CD4-positive, alpha-beta T cell (primary cell): ENCODE data around the gene VGF. TPM values are rescaled to one million over a fixed set of nuclear protein-coding genes. Genes with fewer than 3 reads are reported as not detected.

Experiments
- ATAC-seq: fragments of 200-7000 bp; cut with Tn5 transposase; one replicate; pipeline ENCODE4 v1.10.0; 2022; ENCODE audit warnings: mild to moderate bottlenecking; ENCODE audit not compliant: poor library complexity
- CTCF ChIA-PET: fragments of 350-600 bp; sonication (Branson Sonifier 250); formaldehyde crosslinking; loops from one replicate; lab custom pipeline; 2021; ENCODE audit warnings: antibody characterized with exemption, inconsistent platforms; lab: Charles Lee
- POLR2A ChIA-PET: fragments of 350-600 bp; sonication (Branson Sonifier 250); formaldehyde crosslinking; loops from one replicate; lab custom pipeline; 2021; ENCODE audit warnings: antibody characterized with exemption, inconsistent platforms; lab: Charles Lee
- DNase-seq, 14 experiments: peaks; one replicate each; pipeline ENCODE4 v3.0.0-alpha.2; 2013 to 2020; ENCODE audit warnings: mixed read lengths in 2 of 14
- H3K27ac ChIP-seq, 2 donors: one replicate each; pipeline versions ENCODE4 v1.5.1 to v1.7.0; 2013; ENCODE audit warnings: low read length in 2 of 2, low read depth in 1 of 2, mild to moderate bottlenecking in 1 of 2
- H3K27me3 ChIP-seq, 2 experiments: 1 replicate in 1 of 2; 2 replicates in 1 of 2; pipeline versions ENCODE4 v1.6.1 to v1.7.0; 2013; ENCODE audit warnings: low read length in 2 of 2, control low read depth in 1 of 2, mild to moderate bottlenecking in 1 of 2, moderate library complexity in 1 of 2; ENCODE audit not compliant: insufficient read depth in 2 of 2, control insufficient read depth in 1 of 2
- H3K36me3 ChIP-seq: one replicate; pipeline ENCODE4 v1.6.1; 2013; ENCODE audit warnings: low read length, control low read depth; ENCODE audit not compliant: insufficient read depth
- H3K4me1 ChIP-seq: one replicate; pipeline ENCODE4 v1.6.1; 2013; ENCODE audit warnings: low read length, control low read depth; ENCODE audit not compliant: insufficient read depth
- H3K4me3 ChIP-seq: one replicate; pipeline ENCODE4 v1.5.1; 2013; ENCODE audit warnings: mild to moderate bottlenecking, low read length, moderate library complexity
- H3K9me3 ChIP-seq, 2 experiments: 1 replicate in 1 of 2; 2 replicates in 1 of 2; pipeline versions ENCODE4 v1.6.1 to v1.7.0; 2013; ENCODE audit warnings: low read length in 2 of 2, mild to moderate bottlenecking in 2 of 2, control low read depth in 1 of 2, moderate library complexity in 1 of 2; ENCODE audit not compliant: control insufficient read depth in 1 of 2, insufficient read depth in 1 of 2
- H3K27ac Mint-ChIP-seq: one replicate; pipeline ENCODE4 v1.8.0; 2020; ENCODE audit warnings: mixed read lengths
- H3K27me3 Mint-ChIP-seq: one replicate; pipeline ENCODE4 v1.8.0; 2021; ENCODE audit warnings: mixed read lengths
- H3K36me3 Mint-ChIP-seq: one replicate; pipeline ENCODE4 v1.8.0; 2021; ENCODE audit warnings: low read depth, mixed read lengths
- H3K4me1 Mint-ChIP-seq: one replicate; pipeline ENCODE4 v1.8.0; 2021; ENCODE audit warnings: low read depth, mixed read lengths
- H3K4me3 Mint-ChIP-seq: one replicate; pipeline ENCODE4 v1.8.0; 2020; ENCODE audit warnings: mild to moderate bottlenecking, mixed read lengths
- H3K9me3 Mint-ChIP-seq: one replicate; pipeline ENCODE4 v1.8.0; 2020; ENCODE audit warnings: mixed read lengths
- CTCF ChIP-seq: fragments of 200-600 bp; IDR thresholded peaks from one replicate; pipeline ENCODE4 v1.8.0; 2022; ENCODE audit warnings: antibody characterized with exemption, mild to moderate bottlenecking
- intact Hi-C, 2 experiments: fragments of 100-400 bp; cut with DNase I in 1 of 2; cut with micrococcal nuclease in 1 of 2; formaldehyde crosslinking; loops; one replicate each; pipeline versions ENCODE4 v1.15.1 to v1.9.0; 2023 to 2025; cut with DNase I, micrococcal nuclease
- total RNA-seq, 174 experiments: library from RNA in 2 of 174; stranded (reverse) in 2 of 174; gene quantifications; one replicate each; pipeline ENCODE4 v1.2.3 and lab custom pipeline; 2021 to 2026

The VGF gene
- total RNA-seq, 2 experiments from 2014 or later, result not detected

DNA sequence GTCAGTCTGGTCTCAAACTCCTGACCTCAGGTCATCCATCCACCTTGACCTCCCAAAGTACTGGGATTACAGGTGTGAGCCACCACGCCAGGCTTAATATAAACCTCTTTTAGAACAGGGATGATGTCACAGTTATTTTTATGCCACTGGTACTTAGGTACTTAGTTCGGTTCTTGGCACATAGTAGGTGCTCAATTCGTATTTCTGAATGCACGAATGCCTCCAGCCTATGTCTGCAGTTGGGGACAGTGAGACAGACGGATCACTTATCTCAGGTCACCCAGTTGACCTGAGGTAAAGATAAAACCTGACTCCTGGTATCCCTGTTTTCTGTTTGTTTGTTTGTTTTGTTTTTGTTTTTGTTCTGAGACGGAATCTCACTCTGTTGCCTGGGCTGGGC lies 20.8 kb upstream of the VGF start:
- no peak overlapping the region for H3K4me3 Mint-ChIP-seq
- ChIA-PET POLR2A (no interaction called here), CTCF (interaction anchor here (1.1 to 1.6 kb wide), 2 partner anchors 12 to 58 kb away, joined by 3 to 4 read pairs; no protein-coding TSS in a partner anchor)
- no peak for DNase-seq
- H3K36me3 Mint-ChIP-seq, result no peaks in the 10 kb centered on the region
- H3K27me3 Mint-ChIP-seq, result peaks cover 38% of the 10 kb centered on the region
- no peak for TF ChIP-seq CTCF
- intact Hi-C loops, result no loop called here
- Histone ChIP-seq H3K4me3 (no peak overlapping the region), H3K4me1 (peaks cover 4% of the 10 kb centered on the region), H3K9me3 (no peaks in the 10 kb centered on the region), H3K27ac (no peak overlapping the region), H3K27me3 (peaks cover 11 to 15% of the 10 kb centered on the region in 2 experiments), H3K36me3 (no peaks in the 10 kb centered on the region)
- no peak overlapping the region for H3K27ac Mint-ChIP-seq
- no peaks in the 10 kb centered on the region for H3K9me3 Mint-ChIP-seq
- ATAC-seq, result no peak
- H3K4me1 Mint-ChIP-seq, result no peaks in the 10 kb centered on the region

- ATAC-seq, result no peak
- H3K27ac ChIP-seq, result no peak overlapping the region
- ChIA-PET POLR2A (no interaction called here), CTCF (interaction anchor here (1.1 to 1.6 kb wide), 2 partner anchors 11 to 59 kb away, joined by 3 to 4 read pairs; no protein-coding TSS in a partner anchor)
- Mint-ChIP-seq H3K9me3 (no peaks in the 10 kb centered on the region), H3K27ac (no peak overlapping the region), H3K4me3 (no peak overlapping the region), H3K4me1 (no peaks in the 10 kb centered on the region), H3K36me3 (no peaks in the 10 kb centered on the region), H3K27me3 (peaks cover 47% of the 10 kb centered on the region)
- peaks cover 17 to 23% of the 10 kb centered on the region in 2 experiments for H3K27me3 ChIP-seq
- H3K4me3 ChIP-seq, result no peak overlapping the region
- no peaks in the 10 kb centered on the region for H3K9me3 ChIP-seq
- intact Hi-C loops, result no loop called here
- peaks cover 7% of the 10 kb centered on the region for H3K4me1 ChIP-seq
- DNase-seq, result no peak
- TF ChIP-seq CTCF, result no peak
- H3K36me3 ChIP-seq, result no peaks in the 10 kb centered on the region
These were observed 20.0 kb upstream of the VGF start for GRCh38 chr7:101185258-101185839.

- Mint-ChIP-seq H3K4me1 (peaks cover 5% of the 10 kb centered on the region), H3K27me3 (peaks cover 75% of the 10 kb centered on the region), H3K4me3 (peak within 1 kb of the TSS; percentile 54), H3K36me3 (no peaks in the 10 kb centered on the region), H3K27ac (no peak within 1 kb of the TSS), H3K9me3 (no peaks in the 10 kb centered on the region)
- no peak for TF ChIP-seq CTCF
- CTCF ChIA-PET, result interaction anchor here (0.5 kb wide), 1 partner anchor 36 kb away, joined by 3 read pairs; no protein-coding TSS in a partner anchor
- no peaks in the 10 kb centered on the region for H3K9me3 ChIP-seq
- H3K27me3 ChIP-seq, result peaks cover 57 to 67% of the 10 kb centered on the region in 2 experiments
- H3K4me1 ChIP-seq, result peaks cover 21% of the 10 kb centered on the region
- DNase-seq (no peak), ATAC-seq (peak; percentile 22)
- intact Hi-C loops, result no loop called here
- H3K4me3 ChIP-seq, result no peak within 1 kb of the TSS
- POLR2A ChIA-PET, result no interaction called here
- H3K36me3 ChIP-seq, result no peaks in the 10 kb centered on the region
- H3K27ac ChIP-seq, result no peak within 1 kb of the TSS
These were observed 14.9 kb upstream of the VGF start, which contains the start of gene NAT16 for GRCh38 chr7:101180130-101180755. TSS of gene NAT16 (minus strand) at chr7:101180293. CDS start at chr7:101174807, 5,486 bp downstream.
